GM21360 (cell line): Measurements from ENCODE around the gene TEKTIP1.
"Not testable (repeated sequence)": the region's sequence is repeated elsewhere in the genome, so short reads cannot be mapped to it uniquely, and the experiment has no call there.

Source experiments
- ATAC-seq: cut with Tn5 transposase; IDR thresholded peaks from one replicate; pipeline ENCODE4 v1.9.1; 2021; ENCODE audit warnings: mild to moderate bottlenecking, moderate library complexity; ENCODE audit not compliant: unreplicated experiment

Gene TEKTIP1

GRCh38 chr19:3522421-3523360 is 16.3 kb upstream of the TEKTIP1 start:
- ATAC-seq = no peak

GRCh38 chr19:3523361-3524077 is 15.5 kb upstream of the TEKTIP1 start:
- no peak for ATAC-seq

- no peak for ATAC-seq
These were observed 14.7 kb upstream of the TEKTIP1 start for GRCh38 chr19:3524078-3524842.

DNA sequence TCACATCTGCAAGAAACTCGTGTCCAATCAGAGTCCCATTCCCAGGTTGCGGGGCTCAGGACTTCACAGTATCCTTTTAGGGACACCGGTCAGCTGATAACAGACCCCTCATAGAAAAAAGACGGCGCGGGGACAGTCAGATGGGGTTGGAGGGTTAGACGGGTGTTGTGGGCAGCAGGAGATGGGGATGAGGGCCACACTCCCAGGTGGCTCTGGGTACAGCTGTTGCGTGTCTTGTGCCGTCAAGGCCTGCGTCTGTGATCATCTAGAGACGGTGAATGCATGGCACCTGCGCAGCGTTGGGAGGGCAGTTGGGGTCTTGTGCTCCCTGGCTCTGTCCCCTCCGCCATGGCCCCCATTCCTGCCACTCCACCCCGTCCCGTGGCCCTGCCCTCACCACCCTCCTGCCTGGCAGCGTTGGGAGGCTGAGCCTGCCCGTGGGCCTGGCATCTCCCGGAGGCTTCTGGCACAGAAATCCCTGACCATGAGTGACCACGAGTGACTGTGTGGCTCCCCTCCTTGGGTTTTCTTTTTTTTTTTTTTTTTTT is 14.0 kb upstream of the TEKTIP1 start:
- ATAC-seq = no peak

- ATAC-seq = no peak
These were observed 12.3 kb upstream of the TEKTIP1 start for GRCh38 chr19:3526507-3527237.

DNA sequence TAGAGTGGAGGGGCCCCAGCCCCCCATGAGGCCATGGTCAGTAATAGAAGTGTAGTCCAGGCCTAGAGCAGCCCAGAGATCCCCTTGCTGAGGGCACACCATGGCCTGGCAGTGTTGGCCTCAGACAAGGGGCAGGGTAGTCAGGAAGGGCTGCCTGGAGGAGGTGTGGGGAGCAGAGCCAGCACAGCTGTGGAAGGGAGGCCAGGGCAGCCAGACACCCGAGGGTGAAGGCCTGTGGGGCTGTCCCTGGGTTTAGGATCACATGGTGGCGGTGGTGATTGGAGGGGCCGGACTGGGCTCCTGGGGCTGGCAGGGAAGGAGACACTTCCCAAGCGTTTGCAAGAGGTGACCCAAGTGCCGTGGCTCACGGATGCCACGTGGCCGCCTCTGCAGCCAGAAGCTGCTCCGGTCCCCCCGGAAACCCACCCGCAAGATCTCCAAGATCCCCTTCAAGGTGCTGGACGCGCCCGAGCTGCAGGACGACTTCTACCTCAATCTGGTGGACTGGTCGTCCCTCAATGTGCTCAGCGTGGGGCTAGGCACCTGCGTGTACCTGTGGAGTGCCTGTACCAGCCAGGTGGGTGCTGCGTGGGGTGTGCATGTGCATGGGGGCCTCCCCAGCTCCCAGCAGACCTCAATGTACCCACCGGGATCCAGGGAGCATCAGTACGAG is 11.6 kb upstream of the TEKTIP1 start:
- no peak for ATAC-seq

- no peak for ATAC-seq
These were observed 10.9 kb upstream of the TEKTIP1 start for GRCh38 chr19:3528080-3528479.

DNA sequence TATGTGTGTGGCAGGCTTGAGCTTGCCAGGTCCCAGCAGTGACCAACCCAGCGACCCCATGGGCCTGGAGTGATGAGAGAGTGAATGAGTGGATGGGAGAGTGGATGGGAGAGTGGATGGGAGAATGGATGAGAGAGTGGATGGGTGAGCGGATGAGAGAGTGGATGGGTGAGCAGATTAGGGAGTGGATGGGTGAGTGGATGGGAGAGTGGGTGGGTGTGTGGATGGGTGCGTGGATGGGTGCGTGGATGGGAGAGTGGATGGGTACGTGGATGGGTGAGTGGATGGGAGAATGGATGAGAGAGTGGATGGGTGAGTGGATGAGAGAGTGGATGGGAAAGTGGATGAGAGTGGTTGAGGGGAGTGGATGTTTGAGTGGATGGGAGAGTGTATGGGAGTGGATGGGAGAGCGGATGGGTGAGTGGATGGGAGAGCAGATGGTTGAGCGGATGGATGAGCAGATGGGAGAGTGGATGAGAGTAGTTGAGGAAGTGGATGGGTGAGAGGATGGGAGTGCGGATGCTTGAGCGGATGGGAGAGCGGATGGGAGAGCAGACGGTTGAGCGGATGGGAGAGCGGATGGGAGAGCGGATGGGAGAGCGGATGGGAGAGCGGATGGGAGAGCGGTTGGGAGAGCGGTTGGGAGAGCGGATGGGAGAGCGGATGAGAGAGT is 10.3 kb upstream of the TEKTIP1 start:
- no peak for ATAC-seq

GRCh38 chr19:3529299-3529698 is 9.7 kb upstream of the TEKTIP1 start:
- not testable (repeated sequence) for ATAC-seq

DNA sequence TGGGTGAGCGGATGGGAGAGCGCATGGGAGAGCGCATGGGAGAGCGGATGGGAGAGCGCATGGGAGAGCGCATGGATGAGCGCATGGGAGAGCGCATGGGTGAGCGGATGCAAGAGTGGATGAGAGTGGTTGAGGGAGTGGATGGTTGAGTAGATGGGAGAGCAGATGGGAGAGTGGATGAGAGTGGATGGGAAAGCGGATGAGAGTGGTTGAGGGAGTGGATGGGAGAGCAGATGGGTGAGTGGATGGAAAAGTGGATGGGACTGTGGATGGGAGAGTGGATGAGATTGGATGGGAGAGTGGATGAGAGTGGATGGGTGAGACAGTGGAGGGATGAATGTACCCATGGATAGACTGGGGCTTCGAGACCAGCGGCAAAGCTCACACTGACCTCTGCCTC is 8.6 kb upstream of the TEKTIP1 start:
- no peak for ATAC-seq

GRCh38 chr19:3531716-3532115 is 7.3 kb upstream of the TEKTIP1 start:
- ATAC-seq = no peak

GRCh38 chr19:3532154-3532786 is 6.7 kb upstream of the TEKTIP1 start:
- no peak for ATAC-seq

DNA sequence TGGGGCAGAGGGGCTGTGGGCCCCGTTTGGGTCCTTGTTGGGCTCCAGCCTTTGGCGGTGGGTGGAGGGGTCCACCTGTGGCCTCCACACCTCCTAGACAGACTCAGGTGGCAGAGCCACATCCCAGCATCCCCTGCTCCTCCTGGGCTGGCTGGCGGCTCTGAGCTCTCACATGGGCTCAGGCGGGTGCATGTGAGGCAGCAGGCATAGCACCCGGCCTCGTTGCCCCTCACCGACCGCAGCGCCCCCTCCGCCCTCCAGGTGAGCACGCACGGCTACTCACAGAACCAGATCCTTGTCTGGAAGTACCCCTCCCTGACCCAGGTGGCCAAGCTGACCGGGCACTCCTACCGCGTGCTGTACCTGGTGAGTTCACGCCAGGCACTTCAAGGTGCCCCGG is 5.9 kb upstream of the TEKTIP1 start:
- ATAC-seq = no peak

GRCh38 chr19:3533563-3534216 is 5.3 kb upstream of the TEKTIP1 start:
- ATAC-seq = no peak

- no peak for ATAC-seq
These were observed 4.4 kb upstream of the TEKTIP1 start for GRCh38 chr19:3534375-3535234.

DNA sequence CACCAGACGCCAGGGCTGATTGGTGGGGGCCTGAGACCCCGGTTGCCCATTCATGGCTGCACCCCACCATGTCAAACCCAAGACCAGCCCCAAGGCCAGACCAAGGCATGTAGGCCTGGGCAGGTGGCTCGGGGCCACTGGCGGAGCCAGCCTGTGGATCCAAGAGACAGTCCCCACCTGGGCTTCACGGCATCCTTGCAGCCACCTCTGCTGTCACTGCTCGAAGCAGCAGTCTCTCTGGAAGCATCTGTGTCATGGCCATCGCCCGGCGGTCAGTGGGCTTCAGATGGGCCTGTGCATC is 3.8 kb upstream of the TEKTIP1 start:
- ATAC-seq = no peak

GRCh38 chr19:3535563-3535965 is 3.4 kb upstream of the TEKTIP1 start:
- ATAC-seq = no peak

DNA sequence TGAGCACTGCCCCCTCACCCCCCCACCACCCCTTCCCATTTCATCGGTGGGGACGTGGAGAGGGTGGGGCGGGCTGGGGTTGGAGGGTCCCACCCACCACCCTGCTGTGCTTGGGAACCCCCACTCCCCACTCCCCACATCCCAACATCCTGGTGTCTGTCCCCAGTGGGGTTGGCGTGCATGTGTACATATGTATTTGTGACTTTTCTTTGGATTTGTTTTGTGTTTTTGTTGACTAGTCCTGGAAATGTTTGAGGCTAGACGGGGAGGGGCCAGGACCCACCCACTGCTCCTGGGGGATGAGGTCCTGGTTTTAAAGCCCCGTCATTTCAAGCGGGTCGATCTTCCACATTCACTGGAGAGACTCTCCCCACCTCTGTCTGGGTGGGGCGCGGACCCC is 3.0 kb upstream of the TEKTIP1 start:
- ATAC-seq = no peak
